Heart left ventricle (tissue), 16 donors: ENCODE results near the gene OR2J2. TPM values are rescaled to one million over a fixed set of nuclear protein-coding genes. Genes with fewer than 3 reads are reported as not detected.
"Not testable (repeated sequence)": the region's sequence is repeated elsewhere in the genome, so short reads cannot be mapped to it uniquely, and the experiment has no call there.

Experiments used
- ATAC-seq, 4 donors: fragments of 200-7000 bp; cut with Tn5 transposase; one replicate each; pipeline ENCODE4 v1.9.1; 2020 to 2022; ENCODE audit warnings: moderate library complexity in 4 of 4, mild to moderate bottlenecking in 3 of 4, moderate number of reproducible peaks in 1 of 4
- DNase-seq, 5 donors: peaks; one replicate each; pipeline ENCODE4 v3.0.0-alpha.2; 2020
- H3K27ac ChIP-seq, 12 donors: fragments of 200-600 bp; sonication (generic) in 4 of 12; one replicate each; pipeline versions ENCODE4 v1.5.0 to v1.8.0; 2016 to 2022; ENCODE audit warnings: mild to moderate bottlenecking in 2 of 12
- H3K27me3 ChIP-seq, 9 donors: fragments of 200-600 bp; sonication (generic) in 2 of 9; one replicate each; pipeline versions ENCODE4 v1.5.1 to v1.8.0; 2016 to 2022; ENCODE audit warnings: mild to moderate bottlenecking in 3 of 9
- H3K36me3 ChIP-seq, 9 donors: fragments of 200-600 bp; sonication (generic) in 2 of 9; one replicate each; pipeline versions ENCODE4 v1.5.0 to v1.8.0; 2018 to 2022; ENCODE audit warnings: mild to moderate bottlenecking in 2 of 9
- H3K4me1 ChIP-seq, 12 donors: fragments of 200-600 bp; sonication (generic) in 4 of 12; one replicate each; pipeline versions ENCODE4 v1.5.0 to v1.8.0; 2016 to 2022; ENCODE audit warnings: mild to moderate bottlenecking in 3 of 12
- H3K4me3 ChIP-seq, 12 donors: fragments of 200-600 bp; sonication (generic) in 4 of 12; one replicate each; pipeline versions ENCODE4 v1.5.0 to v1.8.0; 2017 to 2022; ENCODE audit warnings: mild to moderate bottlenecking in 9 of 12, moderate library complexity in 4 of 12
- H3K9me3 ChIP-seq, 12 donors: fragments of 200-600 bp; sonication (generic) in 4 of 12; one replicate each; pipeline versions ENCODE4 v1.5.0 to v1.8.0; 2016 to 2022; ENCODE audit warnings: mild to moderate bottlenecking in 1 of 12
- POLR2A ChIP-seq, 2 donors: fragments of 450-650 bp; IDR thresholded peaks; one replicate each; pipeline ENCODE4 v1.6.1; 2017; ENCODE audit warnings: antibody characterized with exemption in 2 of 2, mild to moderate bottlenecking in 2 of 2, moderate library complexity in 2 of 2
- WGBS, 4 donors: extraction: QIAGEN DNeasy Blood & Tissue Kit in 2 of 4; methylation state at CpG; one replicate each; pipeline versions ENCODE4 v1.1.5 to v1.1.7; 2013 to 2018; 5-methylcytosine and 5-hydroxymethylcytosine counted together
- intact Hi-C, 10 donors: fragments of 100-400 bp; cut with DNase I; formaldehyde crosslinking; loops; one replicate each; pipeline versions ENCODE4 v1.11.1 to v1.14.2; 2022
- polyA plus RNA-seq, 2 donors: library from polyadenylated mRNA; stranded (reverse); fragments of 200-250 nt; gene quantifications; one replicate each; pipeline ENCODE4 v1.2.3, GENCODE V29; 2013
- total RNA-seq, 9 donors: library from RNA; depleted of rRNA in 2 of 9; stranded (reverse); fragments of >200 nt in 2 of 9; fragmentation: NEBNext Ultra II Directional in 3 of 9; extraction: Animal tissue kit (Norgen Biotek cat#: 25700) in 3 of 9; gene quantifications; one replicate each; pipeline versions ENCODE4 v1.1.0 to v1.2.4, GENCODE V29; 2016 to 2023
- TF ChIP-seq, protein P1 (sequence below), 12 donors: fragments of 200-600 bp; sonication (generic) in 4 of 12; IDR thresholded peaks; one replicate each; pipeline versions ENCODE4 v1.5.0 to v1.8.0; 2018 to 2022; ENCODE audit warnings: antibody characterized with exemption in 12 of 12, mild to moderate bottlenecking in 5 of 12
- donor health status: ischemic (EF 13 %, LVEDD 7.1; RV severe dilation, severe dysfunction).
- donor health status: healthy with polysubstance abuse.
- donor health status: DM: no; HTN: yes; CAD: no.
- donor health status: DM: no; HTN: no; CAD: no.
- donor health status: ischemic (EF 25% LVEDD 6.9; RV normal size, moderate dysfunction).
- donor health status: ischemic (EF 25% LVEDD 5.7; RV mildly dilated, moderate dysfunction).
- donor health status: healthy.
- donor health status: DM: yes; HTN: yes; CAD: no.
- donor health status: ischemic (EF 35%, LVEDD 5.7; RV mildly dilated, moderate dysfunction).
- donor health status: nonischemic (EF 11% LVEDD 7.7; RV severe dilation, severe dysfunction).
- donor health status: DM: yes; HTN: yes; CAD: no.
- donor health status: PGD.
- donor health status: ischemic (EF 29% LVEDD 5.4; RV normal size, mild dysfunction).
- donor health status: nonischemic (EF 23%, LVEDD 6.1; RV moderate dilation, normal function).

OR2J2 gene
- total and polyA plus RNA-seq, 11 donors, result not detected

DNA sequence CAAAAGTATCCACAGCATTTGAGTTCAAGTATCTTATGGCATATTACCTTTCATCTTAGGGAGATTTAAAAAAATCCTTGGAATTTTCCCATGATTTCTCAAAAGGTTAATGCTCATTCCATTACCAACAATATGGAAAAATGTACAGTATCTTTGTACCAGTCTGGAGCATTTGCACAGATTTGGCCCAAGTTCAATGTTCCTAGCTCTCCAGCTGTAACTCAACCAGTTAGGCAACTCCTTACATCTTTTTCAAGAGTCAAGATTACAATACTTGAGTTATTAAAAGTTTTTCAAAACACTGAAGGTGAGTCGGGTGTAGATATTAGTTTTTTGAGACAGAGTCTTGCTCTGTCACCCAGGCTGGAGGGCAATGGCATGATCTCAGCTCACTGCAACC, 1.0 kb downstream of the OR2J2 start:
- intact Hi-C loops, result no loop called here
- Histone ChIP-seq H3K4me1 (no peaks in the 10 kb centered on the region), H3K9me3 (peaks cover 0 to 3% (median 0%) of the 10 kb centered on the region in 12 donors), H3K4me3 (no peak overlapping the region), H3K36me3 (no peaks in the 10 kb centered on the region), H3K27ac (no peak overlapping the region), H3K27me3 (no peaks in the 10 kb centered on the region)
- 52 to 71% (median 68%) methylated on average over 1 of the region's 1 CpG for WGBS, 4 donors
- ATAC-seq, result no peak
- no peak for DNase-seq
- TF ChIP-seq, protein P1, sequence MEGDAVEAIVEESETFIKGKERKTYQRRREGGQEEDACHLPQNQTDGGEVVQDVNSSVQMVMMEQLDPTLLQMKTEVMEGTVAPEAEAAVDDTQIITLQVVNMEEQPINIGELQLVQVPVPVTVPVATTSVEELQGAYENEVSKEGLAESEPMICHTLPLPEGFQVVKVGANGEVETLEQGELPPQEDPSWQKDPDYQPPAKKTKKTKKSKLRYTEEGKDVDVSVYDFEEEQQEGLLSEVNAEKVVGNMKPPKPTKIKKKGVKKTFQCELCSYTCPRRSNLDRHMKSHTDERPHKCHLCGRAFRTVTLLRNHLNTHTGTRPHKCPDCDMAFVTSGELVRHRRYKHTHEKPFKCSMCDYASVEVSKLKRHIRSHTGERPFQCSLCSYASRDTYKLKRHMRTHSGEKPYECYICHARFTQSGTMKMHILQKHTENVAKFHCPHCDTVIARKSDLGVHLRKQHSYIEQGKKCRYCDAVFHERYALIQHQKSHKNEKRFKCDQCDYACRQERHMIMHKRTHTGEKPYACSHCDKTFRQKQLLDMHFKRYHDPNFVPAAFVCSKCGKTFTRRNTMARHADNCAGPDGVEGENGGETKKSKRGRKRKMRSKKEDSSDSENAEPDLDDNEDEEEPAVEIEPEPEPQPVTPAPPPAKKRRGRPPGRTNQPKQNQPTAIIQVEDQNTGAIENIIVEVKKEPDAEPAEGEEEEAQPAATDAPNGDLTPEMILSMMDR (IDR thresholded peaks at IDR 0.05), result no peak
- TF ChIP-seq POLR2A (IDR thresholded peaks at IDR 0.05), result no peak

DNA sequence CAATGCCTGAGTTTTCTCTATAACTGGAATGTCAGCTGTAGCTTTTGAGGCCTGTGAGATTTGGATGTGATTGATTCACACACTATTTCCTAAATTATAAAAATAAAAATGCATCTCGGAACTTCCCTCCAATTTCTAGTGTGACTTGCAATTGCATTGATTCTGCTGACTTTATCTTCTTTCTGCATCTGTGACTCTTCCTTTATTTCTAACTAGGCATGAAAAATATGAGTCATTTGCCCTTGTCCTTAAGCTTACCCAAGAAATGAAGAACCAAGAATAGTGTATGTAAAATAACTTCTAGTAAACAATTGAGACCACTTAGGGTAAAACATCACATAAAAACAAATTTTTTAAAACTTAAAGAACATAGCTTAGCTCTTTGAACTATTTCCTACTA, 12.9 kb downstream of the OR2J2 start:
- DNase-seq (no peak), ATAC-seq (no peak)
- Histone ChIP-seq H3K4me1 (no peaks in the 10 kb centered on the region), H3K4me3 (no peak overlapping the region), H3K27me3 (no peaks in the 10 kb centered on the region), H3K27ac (no peak overlapping the region), H3K36me3 (no peaks in the 10 kb centered on the region), H3K9me3 (peaks cover 0 to 20% (median 0%) of the 10 kb centered on the region in 12 donors)
- no peak for TF ChIP-seq POLR2A (IDR thresholded peaks at IDR 0.05)
- TF ChIP-seq, protein P1 (IDR thresholded peaks at IDR 0.05), result no peak
- WGBS, 4 donors, result 71 to 80% (median 72%) methylated on average over 1 of the region's 1 CpG
- intact Hi-C loops, result no loop called here

DNA sequence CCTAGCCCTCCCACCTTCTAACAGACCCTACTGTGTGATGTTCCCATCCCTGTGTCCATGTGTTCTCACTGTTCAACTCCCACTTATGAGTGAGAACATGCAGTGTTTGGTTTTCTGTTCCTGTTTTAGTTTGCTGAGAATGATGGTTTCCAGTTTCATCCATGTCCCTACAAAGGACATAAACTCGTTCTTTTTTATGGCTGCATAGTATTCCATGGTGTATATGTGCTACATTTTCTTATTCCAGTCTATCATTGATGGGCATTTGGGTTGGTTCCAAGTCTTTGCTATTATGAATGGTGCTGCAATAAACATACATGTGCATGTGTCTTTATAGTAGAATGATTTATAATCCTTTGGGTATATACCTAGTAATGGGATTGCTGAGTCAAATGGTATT, 18.0 kb downstream of the OR2J2 start:
- intact Hi-C loops, DNase-seq, H3K36me3 ChIP-seq, ATAC-seq, H3K27me3 ChIP-seq, H3K27ac ChIP-seq, H3K4me1 ChIP-seq, H3K4me3 ChIP-seq: not testable (repeated sequence)
- peaks cover 0 to 34% (median 0%) of the 10 kb centered on the region in 12 donors for H3K9me3 ChIP-seq
- WGBS, 4 donors, result 29 to 40% (median 33%) methylated on average over 1 of the region's 1 CpG

DNA sequence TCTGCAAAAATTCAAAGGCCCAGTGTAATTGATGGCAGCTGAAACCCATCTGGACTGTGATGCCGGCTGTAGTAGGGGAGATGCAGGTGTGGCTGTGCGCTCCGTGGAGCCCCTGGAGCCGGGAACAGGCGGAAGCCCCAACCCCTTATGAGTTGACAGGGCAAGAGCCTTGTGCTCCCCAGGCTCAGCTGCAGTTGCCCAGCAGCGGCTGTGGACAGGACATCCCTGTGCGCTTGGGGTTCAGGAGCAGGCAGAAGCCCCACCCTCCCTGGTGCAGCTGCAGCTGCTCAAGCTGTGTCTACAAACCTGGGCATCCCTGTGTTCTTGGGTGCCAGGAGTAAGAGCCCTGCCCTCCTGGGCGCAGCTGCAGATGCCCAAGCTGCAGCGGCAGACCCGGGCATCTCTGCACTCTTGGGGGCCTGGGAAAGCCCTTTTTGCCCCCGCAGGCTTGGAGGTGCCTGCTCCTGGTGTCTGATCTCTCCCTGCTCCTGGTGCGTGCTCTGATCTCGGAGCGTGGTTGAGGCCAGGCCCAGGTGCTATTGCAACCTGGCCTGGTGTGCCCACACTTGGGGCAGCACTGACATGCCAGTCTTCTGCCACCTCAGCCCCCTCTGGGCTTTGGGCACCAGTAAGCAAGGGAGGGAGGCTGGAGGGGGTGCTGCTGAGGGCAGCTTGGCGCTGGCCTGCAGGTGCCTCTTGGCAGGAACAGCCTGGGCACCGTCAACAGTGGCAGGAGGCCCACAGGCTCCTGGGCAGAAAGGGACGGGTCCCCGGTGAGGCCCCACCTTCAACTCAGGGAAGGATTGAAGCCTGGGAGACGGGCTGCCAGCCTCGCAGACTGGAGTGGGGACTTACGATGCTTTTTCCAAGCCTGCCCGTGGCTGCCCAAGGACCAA, 30.3 kb downstream of the OR2J2 start:
- DNase-seq (peak in 1 of 5 donors; percentile 45), ATAC-seq (peak in 1 of 4 donors; percentile 13)
- Histone ChIP-seq H3K9me3 (no peaks in the 10 kb centered on the region), H3K27ac (no peak overlapping the region), H3K4me3 (no peak overlapping the region), H3K36me3 (no peaks in the 10 kb centered on the region), H3K27me3 (no peaks in the 10 kb centered on the region), H3K4me1 (no peaks in the 10 kb centered on the region)
- no peak for TF ChIP-seq POLR2A (IDR thresholded peaks at IDR 0.05)
- TF ChIP-seq, protein P1 (IDR thresholded peaks at IDR 0.05), result no peak
- WGBS, 4 donors, result 83 to 87% (median 85%) methylated on average over 11 to 22 of the region's 22 CpGs
- intact Hi-C loops, result no loop called here
